Activated CD4-positive, alpha-beta T cell treated with anti-CD3 and anti-CD28 coated beads, Interleukin-10, Interleukin-2, amounts not matched to agents 100 ng/mL and 50 ng/mL, durations not matched to agents 16 hours and 8 hours (primary cell): ENCODE data around the gene HBS1L.

Source experiments
- DNase-seq: peaks from one replicate; pipeline ENCODE4 v3.0.0-alpha.2; 2020

Gene HBS1L

GRCh38 chr6:134948142-134948541, 106.5 kb downstream of the HBS1L start:
- no peak for DNase-seq

- DNase-seq, result no peak
These were observed 109.6 kb downstream of the HBS1L start for GRCh38 chr6:134945045-134945444.

GRCh38 chr6:134943522-134944111, 111.0 kb downstream of the HBS1L start:
- no peak for DNase-seq

GRCh38 chr6:134938896-134939295, 115.7 kb downstream of the HBS1L start:
- DNase-seq, result peak; percentile 52

- no peak for DNase-seq
These were observed 117.2 kb downstream of the HBS1L start for GRCh38 chr6:134937426-134937825.

GRCh38 chr6:134936931-134937330, 117.7 kb downstream of the HBS1L start:
- no peak for DNase-seq

- DNase-seq, result no peak
These were observed 118.1 kb downstream of the HBS1L start for GRCh38 chr6:134936476-134936875.

- DNase-seq, result no peak
These were observed 119.7 kb downstream of the HBS1L start for GRCh38 chr6:134934793-134935485.

- no peak for DNase-seq
These were observed 121.8 kb downstream of the HBS1L start for GRCh38 chr6:134932535-134933470.

GRCh38 chr6:134932098-134932497, 122.5 kb downstream of the HBS1L start:
- DNase-seq, result no peak

- DNase-seq, result no peak
These were observed 124.2 kb downstream of the HBS1L start for GRCh38 chr6:134930463-134930862.

- no peak for DNase-seq
These were observed 126.3 kb downstream of the HBS1L start for GRCh38 chr6:134928151-134928900.

GRCh38 chr6:134925800-134926199, 128.8 kb downstream of the HBS1L start:
- DNase-seq, result no peak

GRCh38 chr6:134921721-134922261, 132.8 kb downstream of the HBS1L start:
- DNase-seq, result no peak

GRCh38 chr6:134921276-134921675, 133.3 kb downstream of the HBS1L start:
- no peak for DNase-seq

- no peak for DNase-seq
These were observed 134.2 kb downstream of the HBS1L start for GRCh38 chr6:134920422-134920821.

GRCh38 chr6:134918418-134918961, 136.1 kb downstream of the HBS1L start:
- no peak for DNase-seq

GRCh38 chr6:134911547-134911946, 143.1 kb downstream of the HBS1L start:
- no peak for DNase-seq

GRCh38 chr6:134910593-134910935, 144.1 kb downstream of the HBS1L start:
- no peak for DNase-seq
